GM12891 (cell line): ENCODE measurements around the gene SOX11.
"Not testable (repeated sequence)": the region's sequence is repeated elsewhere in the genome, so short reads cannot be mapped to it uniquely, and the experiment has no call there.

Experiments
- POLR2A ChIP-seq: IDR thresholded peaks from 2 replicates; pipeline ENCODE4 v1.6.1; 2011; ENCODE audit warnings: low read depth, low read length, control low read depth
- POLR2AphosphoS5 ChIP-seq: IDR thresholded peaks from 2 replicates; pipeline ENCODE4 v1.6.1; 2011; ENCODE audit warnings: low read depth, low read length, control low read depth
- SPI1 ChIP-seq: IDR thresholded peaks from 2 replicates; pipeline ENCODE4 v1.6.1; 2011; ENCODE audit warnings: low read depth, low read length, control low read depth
- TAF1 ChIP-seq: IDR thresholded peaks from 2 replicates; pipeline ENCODE4 v1.6.1; 2011; ENCODE audit warnings: low read depth, low read length, control low read depth

DNA sequence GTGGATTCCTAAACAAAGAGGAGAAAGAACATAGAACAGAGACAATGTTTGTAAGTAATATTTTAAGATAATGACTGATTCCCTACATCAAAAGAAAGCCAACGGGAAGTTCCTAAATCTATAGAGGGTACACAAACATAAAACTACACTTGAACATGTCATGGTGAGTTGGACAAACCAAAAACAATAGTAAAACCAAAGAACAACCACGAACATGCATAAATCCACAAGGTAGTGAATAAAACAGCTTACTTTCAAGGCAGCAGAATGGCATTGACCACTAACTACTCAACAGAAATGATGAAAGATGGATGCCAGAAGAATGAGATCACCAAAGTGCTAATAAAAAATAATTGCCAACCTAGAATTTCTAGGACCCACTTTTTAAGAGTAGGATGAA lies 39.5 kb upstream of the SOX11 start:
- not testable (repeated sequence) for TF ChIP-seq POLR2A, SPI1, POLR2AphosphoS5, TAF1
